Trophoblast cell (in vitro differentiated cells and primary cell): ENCODE data around the gene URI1.
A peak's percentile ranks its signal among the peaks of the same experiment; 100 is the strongest.

Source experiments
- DNase-seq, 2 donors: peaks; one replicate each; pipeline ENCODE4 v3.0.0-alpha.2; 2016
- H2AFZ ChIP-seq: 2 replicates; pipeline ENCODE4 v1.6.1; 2013; ENCODE audit warnings: low read length, moderate library complexity, mild to moderate bottlenecking; ENCODE audit not compliant: insufficient read depth, poor library complexity
- H2AK5ac ChIP-seq: 2 replicates; pipeline ENCODE4 v1.6.1; 2013; ENCODE audit warnings: mild to moderate bottlenecking, low read length
- H2BK120ac ChIP-seq: 2 replicates; pipeline ENCODE4 v1.6.1; 2013; ENCODE audit warnings: low read length, mild to moderate bottlenecking, moderate library complexity; ENCODE audit not compliant: insufficient read depth, poor library complexity
- H2BK12ac ChIP-seq: 2 replicates; pipeline ENCODE4 v1.6.1; 2013; ENCODE audit warnings: mild to moderate bottlenecking, low read length, moderate library complexity
- H2BK5ac ChIP-seq: 2 replicates; pipeline ENCODE4 v1.6.1; 2013; ENCODE audit warnings: low read length, low read depth, moderate library complexity, mild to moderate bottlenecking; ENCODE audit not compliant: poor library complexity
- H3K14ac ChIP-seq: 2 replicates; pipeline ENCODE4 v1.6.1; 2013; ENCODE audit warnings: mild to moderate bottlenecking, low read length
- H3K18ac ChIP-seq: 2 replicates; pipeline ENCODE4 v1.6.1; 2013; ENCODE audit warnings: mild to moderate bottlenecking, low read length
- H3K23ac ChIP-seq: 2 replicates; pipeline ENCODE4 v1.6.1; 2013; ENCODE audit warnings: low read length
- H3K27ac ChIP-seq: 2 replicates; pipeline ENCODE4 v1.5.1; 2013; ENCODE audit warnings: low read depth, mild to moderate bottlenecking, inconsistent platforms, low read length, moderate library complexity
- H3K27me3 ChIP-seq: 2 replicates; pipeline ENCODE4 v1.6.1; 2013; ENCODE audit warnings: inconsistent platforms, mild to moderate bottlenecking, low read length, moderate library complexity; ENCODE audit not compliant: insufficient read depth
- H3K36me3 ChIP-seq, 2 experiments: 1 replicate in 1 of 2; 2 replicates in 1 of 2; pipeline ENCODE4 v1.6.1; 2013; ENCODE audit warnings: low read length in 2 of 2, mild to moderate bottlenecking in 2 of 2, moderate library complexity in 1 of 2; ENCODE audit not compliant: insufficient read depth in 2 of 2, control insufficient read depth in 1 of 2
- H3K4ac ChIP-seq: 2 replicates; pipeline ENCODE4 v1.6.1; 2013; ENCODE audit warnings: low read depth, mild to moderate bottlenecking, low read length, moderate library complexity
- H3K4me1 ChIP-seq, 2 experiments: 1 replicate in 1 of 2; 2 replicates in 1 of 2; pipeline ENCODE4 v1.6.1; 2013; ENCODE audit warnings: low read length in 2 of 2, mild to moderate bottlenecking in 2 of 2, moderate library complexity in 1 of 2; ENCODE audit not compliant: insufficient read depth in 2 of 2, control insufficient read depth in 1 of 2
- H3K4me2 ChIP-seq: 2 replicates; pipeline ENCODE4 v1.6.1; 2013; ENCODE audit warnings: inconsistent platforms, mild to moderate bottlenecking, low read length, moderate library complexity
- H3K4me3 ChIP-seq: 2 replicates; pipeline ENCODE4 v1.5.1; 2013; ENCODE audit warnings: mild to moderate bottlenecking, low read depth, low read length, inconsistent platforms
- H3K79me1 ChIP-seq: one replicate; pipeline ENCODE4 v1.6.1; 2013; ENCODE audit warnings: low read length
- H3K79me2 ChIP-seq: 2 replicates; pipeline ENCODE4 v1.6.1; 2013; ENCODE audit warnings: low read length, mild to moderate bottlenecking; ENCODE audit not compliant: control insufficient read depth, insufficient read depth, poor library complexity
- H3K9ac ChIP-seq: 2 replicates; pipeline ENCODE4 v1.6.1; 2013; ENCODE audit warnings: mild to moderate bottlenecking, low read length
- H3K9me3 ChIP-seq: 2 replicates; pipeline ENCODE4 v1.6.1; 2013; ENCODE audit warnings: low read depth, mild to moderate bottlenecking, control low read depth, inconsistent platforms, low read length; ENCODE audit not compliant: insufficient read depth
- H4K12ac ChIP-seq: 2 replicates; pipeline ENCODE4 v1.6.1; 2013; ENCODE audit warnings: low read depth, mild to moderate bottlenecking, low read length, moderate library complexity
- H4K8ac ChIP-seq: 2 replicates; pipeline ENCODE4 v1.6.1; 2013; ENCODE audit warnings: low read depth, mild to moderate bottlenecking, low read length, moderate library complexity
- H4K91ac ChIP-seq: one replicate; pipeline ENCODE4 v1.6.1; 2013; ENCODE audit warnings: low read depth, mild to moderate bottlenecking, low read length, moderate library complexity
- WGBS: extraction: QIAGEN DNeasy Blood & Tissue Kit; methylation state at CpG from one replicate; pipeline ENCODE4 v1.1.7; 2013; ENCODE audit warnings: missing lambda C conversion rate; ENCODE audit not compliant: insufficient read length, insufficient coverage; ENCODE audit errors: extremely low coverage; 5-methylcytosine and 5-hydroxymethylcytosine counted together

Gene URI1

GRCh38 chr19:30028118-30028991, 86.3 kb downstream of the URI1 start:
- Histone ChIP-seq H3K23ac (no peak overlapping the region), H3K79me1 (no peaks in the 10 kb centered on the region), H3K4me2 (no peak overlapping the region), H3K27me3 (no peaks in the 10 kb centered on the region), H3K9ac (no peak overlapping the region), H2AK5ac (no peak overlapping the region), H3K4ac (no peak overlapping the region), H3K18ac (no peak overlapping the region), H3K27ac (no peak overlapping the region), H2BK5ac (no peak overlapping the region), H3K36me3 (no peaks in the 10 kb centered on the region), H4K12ac (no peak overlapping the region), H3K9me3 (no peaks in the 10 kb centered on the region), H4K91ac (no peak overlapping the region), H4K8ac (no peak overlapping the region), H3K79me2 (no peaks in the 10 kb centered on the region), H2BK120ac (no peak overlapping the region), H2AFZ (no peak overlapping the region), H3K4me3 (no peak overlapping the region), H3K4me1 (no peaks in the 10 kb centered on the region), H3K14ac (no peak overlapping the region), H2BK12ac (no peak overlapping the region)
- no peak for DNase-seq
- no CpG with 5 or more reads among the region's 2 CpGs for WGBS

- H3K9me3 ChIP-seq = no peaks in the 10 kb centered on the region
- no peak overlapping the region for H3K14ac ChIP-seq
- no peaks in the 10 kb centered on the region for H3K79me2 ChIP-seq
- no peak overlapping the region for H2AK5ac ChIP-seq
- DNase-seq = no peak
- H3K4me2 ChIP-seq = no peak overlapping the region
- H2AFZ ChIP-seq = no peak overlapping the region
- H3K36me3 ChIP-seq = no peaks in the 10 kb centered on the region
- no peaks in the 10 kb centered on the region for H3K79me1 ChIP-seq
- H3K18ac ChIP-seq = no peak overlapping the region
- H2BK120ac ChIP-seq = no peak overlapping the region
- H4K8ac ChIP-seq = no peak overlapping the region
- H3K9ac ChIP-seq = no peak overlapping the region
- H3K4me3 ChIP-seq = no peak overlapping the region
- H3K27me3 ChIP-seq = no peaks in the 10 kb centered on the region
- no peaks in the 10 kb centered on the region for H3K4me1 ChIP-seq
- no peak overlapping the region for H3K4ac ChIP-seq
- H3K23ac ChIP-seq = no peak overlapping the region
- H2BK5ac ChIP-seq = no peak overlapping the region
- H4K91ac ChIP-seq = no peak overlapping the region
- no peak overlapping the region for H3K27ac ChIP-seq
- WGBS = no CpG with 5 or more reads among the region's 1 CpG
- no peak overlapping the region for H4K12ac ChIP-seq
- H2BK12ac ChIP-seq = no peak overlapping the region
These were observed 86.9 kb downstream of the URI1 start for GRCh38 chr19:30028992-30029343.

GRCh38 chr19:30029721-30030510, 87.9 kb downstream of the URI1 start:
- Histone ChIP-seq H3K79me1 (no peaks in the 10 kb centered on the region), H3K18ac (no peak overlapping the region), H2AFZ (no peak overlapping the region), H4K8ac (no peak overlapping the region), H2BK12ac (no peak overlapping the region), H4K12ac (no peak overlapping the region), H2AK5ac (no peak overlapping the region), H3K4me2 (peak overlapping the region; percentile 24), H3K9ac (no peak overlapping the region), H2BK5ac (no peak overlapping the region), H3K4ac (no peak overlapping the region), H3K27ac (peak overlapping the region; percentile 57), H3K4me3 (no peak overlapping the region), H3K14ac (no peak overlapping the region), H3K27me3 (no peaks in the 10 kb centered on the region), H3K23ac (no peak overlapping the region), H2BK120ac (no peak overlapping the region), H3K79me2 (no peaks in the 10 kb centered on the region), H4K91ac (no peak overlapping the region), H3K36me3 (no peaks in the 10 kb centered on the region), H3K4me1 (no peaks in the 10 kb centered on the region), H3K9me3 (no peaks in the 10 kb centered on the region)
- no CpG with 5 or more reads among the region's 4 CpGs for WGBS
- DNase-seq = peak; percentile 81 to 86

- Histone ChIP-seq H3K4me1 (peaks cover 2 to 8% of the 10 kb centered on the region in 2 experiments), H3K27ac (no peak overlapping the region), H3K36me3 (no peaks in the 10 kb centered on the region), H3K23ac (no peak overlapping the region), H3K9ac (no peak overlapping the region), H3K27me3 (no peaks in the 10 kb centered on the region), H3K4me3 (no peak overlapping the region), H2AK5ac (no peak overlapping the region), H2BK5ac (no peak overlapping the region), H4K12ac (no peak overlapping the region), H4K91ac (no peak overlapping the region), H4K8ac (no peak overlapping the region), H3K4me2 (no peak overlapping the region), H2BK120ac (no peak overlapping the region), H3K4ac (no peak overlapping the region), H2AFZ (no peak overlapping the region), H2BK12ac (no peak overlapping the region), H3K14ac (no peak overlapping the region), H3K79me2 (peaks cover 2% of the 10 kb centered on the region), H3K79me1 (peaks cover 6% of the 10 kb centered on the region), H3K9me3 (peaks cover 2% of the 10 kb centered on the region), H3K18ac (no peak overlapping the region)
- no peak for DNase-seq
- WGBS = no CpG with 5 or more reads among the region's 1 CpG
These were observed 92.3 kb downstream of the URI1 start for GRCh38 chr19:30034321-30034720.
